Measurements from ENCODE around the gene SCAPER. TPM values are rescaled to one million over a fixed set of nuclear protein-coding genes. Genes with fewer than 3 reads are reported as not detected.

SCAPER gene
- total and polyA plus RNA-seq, 2 donors (not counting 1 experiment from before 2014, with no cell fraction given): 8.3 to 61.6 TPM

DNA sequence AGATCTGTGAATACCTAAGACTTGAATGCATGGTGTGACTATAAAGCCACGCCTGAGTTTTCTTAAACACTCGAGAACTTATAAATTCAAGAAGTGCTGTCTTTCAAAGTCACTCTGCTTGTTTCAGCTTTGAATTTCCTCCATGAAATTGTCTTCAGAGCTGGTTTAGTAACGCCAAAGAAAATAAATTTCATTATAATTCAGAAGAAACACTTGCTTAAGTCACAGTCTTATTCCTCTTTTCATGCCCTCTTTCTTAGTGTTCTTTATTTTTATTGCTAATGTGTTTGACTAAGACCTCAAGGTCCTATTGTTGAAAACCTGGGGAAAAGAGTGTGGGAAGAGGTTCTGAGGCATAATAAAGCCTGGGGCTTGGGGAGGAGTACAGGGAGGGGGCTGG is 23.1 kb upstream of the SCAPER start:
- Histone ChIP-seq H3K79me2 (ENCODE audit: control insufficient read depth, insufficient read depth, low read length) (peaks cover 15% of the 10 kb centered on the region), H3K4me2 (replicated peaks; ENCODE audit: low read depth, low read length, poor library complexity, severe bottlenecking) (no peak overlapping the region), H3K36me3 (replicated peaks in 1 of 2; ENCODE audit: control extremely low read depth in 1 of 2, control insufficient read depth in 1 of 2, extremely low read depth in 1 of 2, insufficient read depth in 2 of 2, low read length in 1 of 2) (peaks cover 0 to 1% of the 10 kb centered on the region in 2 experiments), H3K4me1 (ENCODE audit: control insufficient read depth in 2 of 2, insufficient read depth in 2 of 2, low read length in 2 of 2) (peaks cover 11 to 18% of the 10 kb centered on the region in 2 donors), H3K27ac (ENCODE audit: low read length in 2 of 2) (no peak overlapping the region), H4K20me1 (ENCODE audit: control insufficient read depth, insufficient read depth, low read length, poor library complexity, severe bottlenecking) (no peaks in the 10 kb centered on the region), H3K9me3 (ENCODE audit: control extremely low read depth in 1 of 3, control insufficient read depth in 2 of 3, insufficient read depth in 1 of 3, low read length in 2 of 3) (no peaks in the 10 kb centered on the region), H2AFZ (ENCODE audit: insufficient read depth, low read depth, low read length, poor library complexity, severe bottlenecking) (no peak overlapping the region), H3K4me3 (ENCODE audit: control extremely low read depth in 1 of 5, extremely low read depth in 1 of 5, insufficient read depth in 1 of 5, low read depth in 2 of 5, low read length in 4 of 5) (no peak overlapping the region), H3K9ac (ENCODE audit: low read length) (no peak overlapping the region), H3K27me3 (replicated peaks in 1 of 4; ENCODE audit: control extremely low read depth in 1 of 4, control insufficient read depth in 3 of 4, insufficient read depth in 4 of 4, low read length in 3 of 4) (no peaks in the 10 kb centered on the region)
- H3K27me3 Mint-ChIP-seq: no peaks in the 10 kb centered on the region
- ATAC-seq (ENCODE audit: low read depth) (no peak), DNase-seq (no peak)
- WGBS (ENCODE audit: insufficient coverage): 100% methylated on average over 3 of the region's 3 CpGs
- ChIA-PET POLR2A (no interaction called here), CTCF (no interaction called here)
- no peak overlapping the region for H3K4me3 Mint-ChIP-seq
- TF ChIP-seq, protein P1, sequence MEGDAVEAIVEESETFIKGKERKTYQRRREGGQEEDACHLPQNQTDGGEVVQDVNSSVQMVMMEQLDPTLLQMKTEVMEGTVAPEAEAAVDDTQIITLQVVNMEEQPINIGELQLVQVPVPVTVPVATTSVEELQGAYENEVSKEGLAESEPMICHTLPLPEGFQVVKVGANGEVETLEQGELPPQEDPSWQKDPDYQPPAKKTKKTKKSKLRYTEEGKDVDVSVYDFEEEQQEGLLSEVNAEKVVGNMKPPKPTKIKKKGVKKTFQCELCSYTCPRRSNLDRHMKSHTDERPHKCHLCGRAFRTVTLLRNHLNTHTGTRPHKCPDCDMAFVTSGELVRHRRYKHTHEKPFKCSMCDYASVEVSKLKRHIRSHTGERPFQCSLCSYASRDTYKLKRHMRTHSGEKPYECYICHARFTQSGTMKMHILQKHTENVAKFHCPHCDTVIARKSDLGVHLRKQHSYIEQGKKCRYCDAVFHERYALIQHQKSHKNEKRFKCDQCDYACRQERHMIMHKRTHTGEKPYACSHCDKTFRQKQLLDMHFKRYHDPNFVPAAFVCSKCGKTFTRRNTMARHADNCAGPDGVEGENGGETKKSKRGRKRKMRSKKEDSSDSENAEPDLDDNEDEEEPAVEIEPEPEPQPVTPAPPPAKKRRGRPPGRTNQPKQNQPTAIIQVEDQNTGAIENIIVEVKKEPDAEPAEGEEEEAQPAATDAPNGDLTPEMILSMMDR (IDR thresholded peaks at IDR 0.05): no peak
- TF ChIP-seq EZH2 (IDR thresholded peaks at IDR 0.05; ENCODE audit: borderline replicate concordance, insufficient read depth, low read depth, low read length, poor library complexity, severe bottlenecking): no peak
- no peaks in the 10 kb centered on the region for H3K9me3 Mint-ChIP-seq (ENCODE audit: insufficient read depth)
- intact Hi-C loops (cut with micrococcal nuclease): no loop called here
- peaks cover 20% of the 10 kb centered on the region for H3K4me1 Mint-ChIP-seq
- H3K27ac Mint-ChIP-seq: no peak overlapping the region

DNA sequence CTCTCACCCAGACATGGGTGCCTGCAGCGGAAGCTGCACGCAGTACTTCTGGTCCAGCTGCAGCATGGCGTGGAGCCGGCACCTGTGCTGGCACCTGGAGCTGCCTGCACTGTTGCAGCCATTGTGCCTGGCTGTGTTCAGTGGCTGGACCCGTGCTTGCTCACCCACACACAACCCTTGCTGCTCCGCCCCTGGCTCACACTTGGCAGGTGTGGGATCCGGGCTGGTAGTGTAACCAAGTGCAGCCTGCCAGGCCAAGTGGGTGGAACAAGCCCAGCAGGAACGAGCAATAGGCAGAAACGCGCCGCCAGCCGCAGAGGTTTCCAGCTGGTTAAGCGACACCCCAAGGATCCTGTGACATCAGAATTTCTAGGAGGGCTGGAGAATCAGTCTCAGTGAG is 11.2 kb upstream of the SCAPER start:
- Histone ChIP-seq H2AFZ (ENCODE audit: insufficient read depth, low read depth, low read length, poor library complexity, severe bottlenecking) (no peak overlapping the region), H3K27ac (ENCODE audit: low read length in 2 of 2) (no peak overlapping the region), H3K9ac (ENCODE audit: low read length) (no peak overlapping the region), H3K79me2 (ENCODE audit: control insufficient read depth, insufficient read depth, low read length) (no peaks in the 10 kb centered on the region), H4K20me1 (ENCODE audit: control insufficient read depth, insufficient read depth, low read length, poor library complexity, severe bottlenecking) (no peaks in the 10 kb centered on the region), H3K9me3 (ENCODE audit: control extremely low read depth in 1 of 3, control insufficient read depth in 2 of 3, insufficient read depth in 1 of 3, low read length in 2 of 3) (peaks cover 0 to 3% (median 0%) of the 10 kb centered on the region in 3 donors), H3K4me2 (replicated peaks; ENCODE audit: low read depth, low read length, poor library complexity, severe bottlenecking) (no peak overlapping the region), H3K4me3 (ENCODE audit: control extremely low read depth in 1 of 5, extremely low read depth in 1 of 5, insufficient read depth in 1 of 5, low read depth in 2 of 5, low read length in 4 of 5) (no peak overlapping the region), H3K27me3 (replicated peaks in 1 of 4; ENCODE audit: control extremely low read depth in 1 of 4, control insufficient read depth in 3 of 4, insufficient read depth in 4 of 4, low read length in 3 of 4) (peaks cover 0 to 5% (median 2%) of the 10 kb centered on the region in 4 experiments), H3K36me3 (replicated peaks in 1 of 2; ENCODE audit: control extremely low read depth in 1 of 2, control insufficient read depth in 1 of 2, extremely low read depth in 1 of 2, insufficient read depth in 2 of 2, low read length in 1 of 2) (no peaks in the 10 kb centered on the region), H3K4me1 (ENCODE audit: control insufficient read depth in 2 of 2, insufficient read depth in 2 of 2, low read length in 2 of 2) (no peaks in the 10 kb centered on the region)
- H3K4me3 Mint-ChIP-seq: no peak overlapping the region
- DNase-seq (no peak), ATAC-seq (ENCODE audit: low read depth) (no peak)
- no peaks in the 10 kb centered on the region for H3K4me1 Mint-ChIP-seq
- no peak overlapping the region for H3K27ac Mint-ChIP-seq
- peaks cover 15% of the 10 kb centered on the region for H3K27me3 Mint-ChIP-seq
- WGBS (ENCODE audit: insufficient coverage): 96% methylated on average over 13 of the region's 13 CpGs
- CTCF ChIA-PET: interaction anchor here (0.6 to 0.7 kb wide), 2 partner anchors 11 to 162 kb away, joined by 3 read pairs; partner anchors contain the start of gene SCAPER
- POLR2A ChIA-PET: no interaction called here
- H3K9me3 Mint-ChIP-seq (ENCODE audit: insufficient read depth): no peaks in the 10 kb centered on the region
- intact Hi-C loops (cut with micrococcal nuclease): no loop called here
- no peak for TF ChIP-seq EZH2 (IDR thresholded peaks at IDR 0.05; ENCODE audit: borderline replicate concordance, insufficient read depth, low read depth, low read length, poor library complexity, severe bottlenecking)
